T-helper 9 cell (primary cell): ENCODE results near the gene FAM222B.
"Not testable (repeated sequence)": the region's sequence is repeated elsewhere in the genome, so short reads cannot be mapped to it uniquely, and the experiment has no call there.

Experiments
- DNase-seq: peaks from one replicate; pipeline ENCODE4 v3.0.0-alpha.2; 2020

The FAM222B gene

GRCh38 chr17:28744104-28744971 is 98.3 kb downstream of the FAM222B start:
- peak; percentile 66 for DNase-seq

DNA sequence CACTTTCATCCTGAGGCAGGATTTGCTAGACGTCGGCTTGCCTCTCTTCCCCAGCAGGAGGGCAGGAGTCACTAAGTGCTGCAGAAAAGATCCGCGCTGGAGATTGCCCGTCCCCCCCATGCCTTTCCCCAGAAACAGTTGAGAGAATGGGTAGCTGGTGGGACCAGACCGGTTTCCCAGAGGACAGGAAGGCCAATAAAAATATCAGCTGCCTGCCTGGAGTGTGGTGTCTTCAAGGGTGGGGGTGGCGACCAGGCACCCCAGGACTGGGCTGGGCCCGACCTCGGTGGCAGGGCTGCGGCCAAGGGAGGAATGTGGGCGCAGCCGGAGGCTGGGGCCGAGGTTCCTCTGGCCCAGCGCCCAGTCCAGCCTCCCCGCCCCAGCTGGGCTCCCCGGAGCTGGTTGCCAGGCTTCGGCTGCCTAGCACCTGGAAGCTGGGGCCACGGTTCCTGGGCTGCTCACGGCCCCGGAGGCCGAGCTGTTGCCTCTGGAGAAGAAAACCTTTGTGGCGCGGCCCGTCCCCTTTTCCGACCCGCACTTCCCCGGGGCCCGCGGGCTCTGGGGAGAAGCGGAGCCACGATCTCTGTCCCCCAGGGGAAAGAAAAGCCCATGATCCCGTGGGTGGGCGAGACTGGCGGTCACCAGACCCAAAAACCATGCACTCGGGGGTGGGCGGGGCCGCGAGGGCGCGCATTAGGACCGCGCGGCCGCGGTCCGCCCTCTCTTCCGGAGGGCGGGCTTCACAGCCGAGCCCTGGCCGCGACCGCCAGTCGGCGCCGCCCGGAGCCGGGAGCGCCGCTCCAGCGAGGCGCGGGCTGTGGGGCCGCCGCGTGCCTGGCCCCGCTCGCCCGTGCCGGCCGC is 99.1 kb downstream of the FAM222B start, which contains the start of gene TRAF4:
Gene TRAF4 (plus strand): TSS at position 769 of the 861 bp plus-strand sequence. CDS start 102 bp downstream, outside the sequence.
- DNase-seq: peak; percentile 69

GRCh38 chr17:28741358-28742349 is 100.9 kb downstream of the FAM222B start:
- DNase-seq: no peak

- DNase-seq: no peak
These were observed 101.9 kb downstream of the FAM222B start for GRCh38 chr17:28740406-28741357.

- DNase-seq: no peak
These were observed 103.8 kb downstream of the FAM222B start for GRCh38 chr17:28738680-28739384.

- no peak for DNase-seq
These were observed 104.6 kb downstream of the FAM222B start for GRCh38 chr17:28737770-28738679.

- no peak for DNase-seq
These were observed 105.3 kb downstream of the FAM222B start for GRCh38 chr17:28737316-28737715.

- DNase-seq: not testable (repeated sequence)
These were observed 106.4 kb downstream of the FAM222B start for GRCh38 chr17:28735913-28736769.

DNA sequence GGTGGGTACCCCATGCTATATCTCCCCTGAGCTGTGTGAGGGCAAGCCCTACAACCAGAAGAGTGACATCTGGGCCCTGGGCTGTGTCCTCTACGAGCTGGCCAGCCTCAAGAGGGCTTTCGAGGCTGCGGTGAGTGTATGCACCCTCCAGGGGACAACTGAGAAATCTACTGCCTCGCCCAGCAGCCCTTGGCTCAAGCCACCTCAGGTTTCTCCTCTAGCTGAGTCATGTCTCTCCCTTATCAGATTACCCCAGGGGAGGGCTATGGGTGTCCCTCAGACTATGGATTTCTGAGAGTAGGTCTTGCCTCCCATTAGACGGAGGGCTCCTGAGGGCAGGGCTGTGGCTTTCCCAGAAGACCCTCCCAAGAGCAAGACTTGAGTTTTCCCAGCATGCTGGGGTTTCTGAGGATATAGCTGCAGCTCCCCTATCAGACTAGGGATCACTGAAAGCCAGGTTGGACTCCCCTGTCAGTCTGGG is 107.3 kb downstream of the FAM222B start:
- no peak for DNase-seq

DNA sequence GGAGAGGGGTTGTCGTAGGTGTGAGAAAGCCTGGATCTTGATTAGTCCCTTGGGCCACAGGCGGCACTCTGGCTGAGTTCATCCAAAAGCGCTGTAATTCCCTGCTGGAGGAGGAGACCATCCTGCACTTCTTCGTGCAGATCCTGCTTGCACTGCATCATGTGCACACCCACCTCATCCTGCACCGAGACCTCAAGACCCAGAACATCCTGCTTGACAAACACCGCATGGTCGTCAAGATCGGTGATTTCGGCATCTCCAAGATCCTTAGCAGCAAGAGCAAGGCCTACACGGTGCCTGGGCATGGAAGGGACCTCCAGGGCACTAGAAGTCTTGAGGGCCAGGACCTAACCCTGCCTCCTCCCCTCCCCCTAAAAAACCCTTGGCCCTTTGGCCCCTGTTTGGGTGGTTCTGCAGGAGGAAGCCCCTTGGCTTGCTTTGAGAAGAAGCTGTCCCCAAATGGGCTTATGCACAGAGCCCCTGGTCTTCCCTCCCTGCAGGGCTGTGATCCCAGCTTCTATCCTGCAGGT is 107.8 kb downstream of the FAM222B start:
- no peak for DNase-seq

GRCh38 chr17:28733346-28733745 is 109.2 kb downstream of the FAM222B start:
- DNase-seq: no peak

- DNase-seq: no peak
These were observed 112.7 kb downstream of the FAM222B start for GRCh38 chr17:28729950-28730330.

GRCh38 chr17:28728364-28729200 is 114.0 kb downstream of the FAM222B start, which contains the start of gene NEK8:
Gene NEK8, plus strand, starts transcription at chr17:28728788. Its CDS starts 26 bp downstream, at chr17:28728814.
- peak; percentile 98 for DNase-seq

- peak; percentile 88 for DNase-seq
These were observed 115.7 kb downstream of the FAM222B start for GRCh38 chr17:28726627-28727491.

- DNase-seq: peak; percentile 59
These were observed 116.4 kb downstream of the FAM222B start, which contains the start of gene TLCD1 for GRCh38 chr17:28726226-28726626. Gene TLCD1, minus strand, starts transcription at chr17:28726233. Its CDS starts 136 bp downstream, at chr17:28726097.
